ENCODE results near the gene C1orf53.
"Not testable (repeated sequence)": the region's sequence is repeated elsewhere in the genome, so short reads cannot be mapped to it uniquely, and the experiment has no call there.

Gene C1orf53

GRCh38 chr1:197922070-197922390 lies 19.6 kb downstream of the C1orf53 start:
- no peak for DNase-seq

GRCh38 chr1:197923038-197923437 lies 20.6 kb downstream of the C1orf53 start:
- DNase-seq: no peak

- DNase-seq: peak; percentile 79 to 84
These were observed 22.2 kb downstream of the C1orf53 start for GRCh38 chr1:197924516-197925123.

- no peak for DNase-seq
These were observed 25.7 kb downstream of the C1orf53 start for GRCh38 chr1:197927908-197928665.

- DNase-seq: no peak
These were observed 26.5 kb downstream of the C1orf53 start for GRCh38 chr1:197928849-197929336.

- DNase-seq: no peak
These were observed 30.6 kb downstream of the C1orf53 start for GRCh38 chr1:197933016-197933415.

- DNase-seq: no peak
These were observed 31.2 kb downstream of the C1orf53 start for GRCh38 chr1:197933647-197934046.

- DNase-seq: no peak
These were observed 35.0 kb downstream of the C1orf53 start for GRCh38 chr1:197937381-197937780.

GRCh38 chr1:197937892-197938291 lies 35.5 kb downstream of the C1orf53 start:
- DNase-seq: no peak

GRCh38 chr1:197939159-197939980 lies 36.9 kb downstream of the C1orf53 start:
- DNase-seq: not testable (repeated sequence)

- no peak for DNase-seq
These were observed 39.6 kb downstream of the C1orf53 start for GRCh38 chr1:197942042-197942441.

GRCh38 chr1:197944485-197944884 lies 42.1 kb downstream of the C1orf53 start:
- no peak for DNase-seq

GRCh38 chr1:197948926-197949899 lies 46.8 kb downstream of the C1orf53 start:
- no peak for DNase-seq

GRCh38 chr1:197951089-197951488 lies 48.7 kb downstream of the C1orf53 start:
- DNase-seq: no peak

- DNase-seq: no peak
These were observed 49.3 kb downstream of the C1orf53 start for GRCh38 chr1:197951617-197952175.

- not testable (repeated sequence) for DNase-seq
These were observed 51.0 kb downstream of the C1orf53 start for GRCh38 chr1:197953472-197953871.

GRCh38 chr1:197954718-197955418 lies 52.4 kb downstream of the C1orf53 start:
- no peak for DNase-seq

GRCh38 chr1:197955486-197956394 lies 53.3 kb downstream of the C1orf53 start:
- DNase-seq: no peak

All from Kasumi-1 (cell line).